Esophagus squamous epithelium (tissue), 4 donors: ENCODE data around the gene PCK1.

Source experiments
- CTCF ChIP-seq, 6 experiments: fragments of 450-650 bp in 4 of 6; fragments of 200-600 bp in 2 of 6; sonication (generic) in 2 of 6; IDR thresholded peaks; one replicate each; pipeline ENCODE4 v1.5.1; 2016 to 2019; ENCODE audit warnings: antibody characterized with exemption in 6 of 6, mild to moderate bottlenecking in 4 of 6, moderate library complexity in 4 of 6
- POLR2A ChIP-seq, 4 donors: fragments of 450-650 bp; IDR thresholded peaks; one replicate each; pipeline ENCODE4 v1.6.1; 2017; ENCODE audit warnings: antibody characterized with exemption in 4 of 4, mild to moderate bottlenecking in 4 of 4, moderate library complexity in 3 of 4

DNA sequence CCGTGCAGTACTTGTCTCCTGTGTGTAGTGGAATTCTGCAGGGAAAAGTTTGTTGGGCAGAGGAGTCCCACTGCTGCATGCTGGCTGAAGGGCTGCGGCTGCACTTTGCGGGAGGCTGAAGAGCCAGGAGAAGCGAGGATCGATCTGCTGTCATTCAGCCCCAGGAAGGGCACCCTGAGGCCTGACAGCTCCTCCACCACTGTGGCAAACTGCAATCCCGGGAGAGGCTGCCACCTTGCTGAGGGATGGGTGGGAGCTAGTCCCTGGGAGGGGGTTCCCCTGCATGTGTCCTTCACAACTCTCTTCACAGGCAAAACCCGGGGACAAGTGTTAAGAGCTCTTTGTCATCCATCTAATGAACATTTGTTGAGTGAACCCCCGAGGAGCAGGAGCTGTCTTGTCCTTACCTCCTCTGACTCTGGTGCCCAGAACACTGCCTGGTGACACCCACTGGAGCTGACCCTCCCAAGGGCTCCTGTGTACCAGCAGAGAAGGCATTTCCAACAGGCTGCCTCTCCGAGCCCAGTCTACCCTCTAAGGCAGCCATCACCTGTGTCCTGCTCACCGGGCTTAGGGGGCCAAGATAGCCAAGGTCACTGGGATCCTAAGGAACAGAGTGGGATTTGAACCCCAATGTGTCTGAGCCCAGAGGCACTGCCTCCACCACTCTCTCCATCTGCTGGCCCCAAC, 17.7 kb downstream of the PCK1 start:
- TF ChIP-seq CTCF (IDR thresholded peaks at IDR 0.05) (no peak), POLR2A (IDR thresholded peaks at IDR 0.05) (no peak)
